Choroid plexus epithelial cell (primary cell): ENCODE data around the gene CSN2.
A peak's percentile ranks its signal among the peaks of the same experiment; 100 is the strongest.

Source experiments
- DNase-seq: peaks from one replicate; pipeline ENCODE4 v3.0.0-alpha.2; 2010; ENCODE audit warnings: low read depth
- H3K4me3 ChIP-seq: 2 replicates; pipeline ENCODE4 v1.5.1; 2011; ENCODE audit warnings: low read depth, mild to moderate bottlenecking, control low read depth, low read length, moderate library complexity
- TF ChIP-seq, protein P1 (sequence below): conservative IDR thresholded peaks from 2 replicates; pipeline ENCODE4 v1.5.1; 2011; ENCODE audit warnings: low read depth, mild to moderate bottlenecking, control low read depth, inconsistent platforms, low read length, moderate library complexity

CSN2 gene

DNA sequence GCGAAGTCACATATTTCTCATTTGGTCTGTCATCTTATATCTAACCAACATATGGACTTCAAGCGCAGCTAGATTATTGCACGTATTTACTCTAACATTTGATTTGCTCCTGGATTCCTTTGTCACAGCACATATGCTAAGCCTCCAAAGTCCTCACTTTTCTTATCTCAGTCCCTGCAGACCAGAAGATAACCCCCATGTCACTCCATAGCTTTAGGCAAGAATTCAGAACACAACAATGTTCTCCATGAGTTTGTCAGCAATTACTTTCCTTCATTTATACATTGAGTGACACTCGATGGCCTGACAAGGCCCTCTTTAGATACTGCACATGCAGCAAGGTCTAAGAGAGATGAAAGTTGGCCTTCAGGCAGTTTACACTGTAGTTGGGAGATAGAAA lies 25.5 kb upstream of the CSN2 start:
- H3K4me3 ChIP-seq, result no peak overlapping the region
- TF ChIP-seq, protein P1, sequence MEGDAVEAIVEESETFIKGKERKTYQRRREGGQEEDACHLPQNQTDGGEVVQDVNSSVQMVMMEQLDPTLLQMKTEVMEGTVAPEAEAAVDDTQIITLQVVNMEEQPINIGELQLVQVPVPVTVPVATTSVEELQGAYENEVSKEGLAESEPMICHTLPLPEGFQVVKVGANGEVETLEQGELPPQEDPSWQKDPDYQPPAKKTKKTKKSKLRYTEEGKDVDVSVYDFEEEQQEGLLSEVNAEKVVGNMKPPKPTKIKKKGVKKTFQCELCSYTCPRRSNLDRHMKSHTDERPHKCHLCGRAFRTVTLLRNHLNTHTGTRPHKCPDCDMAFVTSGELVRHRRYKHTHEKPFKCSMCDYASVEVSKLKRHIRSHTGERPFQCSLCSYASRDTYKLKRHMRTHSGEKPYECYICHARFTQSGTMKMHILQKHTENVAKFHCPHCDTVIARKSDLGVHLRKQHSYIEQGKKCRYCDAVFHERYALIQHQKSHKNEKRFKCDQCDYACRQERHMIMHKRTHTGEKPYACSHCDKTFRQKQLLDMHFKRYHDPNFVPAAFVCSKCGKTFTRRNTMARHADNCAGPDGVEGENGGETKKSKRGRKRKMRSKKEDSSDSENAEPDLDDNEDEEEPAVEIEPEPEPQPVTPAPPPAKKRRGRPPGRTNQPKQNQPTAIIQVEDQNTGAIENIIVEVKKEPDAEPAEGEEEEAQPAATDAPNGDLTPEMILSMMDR, result no peak
- DNase-seq, result no peak

GRCh38 chr4:69986663-69987062 lies 21.1 kb upstream of the CSN2 start:
- TF ChIP-seq, protein P1, result no peak
- no peak for DNase-seq
- H3K4me3 ChIP-seq, result no peak overlapping the region

- TF ChIP-seq, protein P1, result no peak
- H3K4me3 ChIP-seq, result no peak overlapping the region
- DNase-seq, result peak; percentile 91
Observed at GRCh38 chr4:69984030-69984443, 18.5 kb upstream of the CSN2 start.

GRCh38 chr4:69977582-69977981 lies 12.1 kb upstream of the CSN2 start:
- TF ChIP-seq, protein P1, result no peak
- DNase-seq, result peak; percentile 82
- H3K4me3 ChIP-seq, result no peak overlapping the region

GRCh38 chr4:69974631-69975030 lies 9.1 kb upstream of the CSN2 start:
- TF ChIP-seq, protein P1, result no peak
- no peak for DNase-seq
- H3K4me3 ChIP-seq, result no peak overlapping the region

- TF ChIP-seq, protein P1, result no peak
- H3K4me3 ChIP-seq, result no peak overlapping the region
- peak; percentile 53 for DNase-seq
Observed at GRCh38 chr4:69970071-69970470, 4.5 kb upstream of the CSN2 start.

- H3K4me3 ChIP-seq, result no peak overlapping the region
- TF ChIP-seq, protein P1, result no peak
- DNase-seq, result no peak
Observed at GRCh38 chr4:69957209-69957608, 8.3 kb downstream of the CSN2 start.
